Thyroid gland (tissue), 4 donors: Measurements from ENCODE around the gene HYAL2.

ENCODE experiments used
- CTCF ChIP-seq, 6 experiments: fragments of 200-600 bp in 3 of 6; fragments of 450-650 bp in 3 of 6; sonication (generic) in 3 of 6; IDR thresholded peaks; one replicate each; pipeline ENCODE4 v1.5.1; 2016 to 2019; ENCODE audit warnings: antibody characterized with exemption in 6 of 6, mild to moderate bottlenecking in 2 of 6, inconsistent platforms in 1 of 6, moderate library complexity in 1 of 6
- POLR2A ChIP-seq, 2 donors: fragments of 450-650 bp; IDR thresholded peaks; one replicate each; pipeline ENCODE4 v1.6.1; 2017; ENCODE audit warnings: antibody characterized with exemption in 2 of 2, mild to moderate bottlenecking in 2 of 2, moderate library complexity in 1 of 2

DNA sequence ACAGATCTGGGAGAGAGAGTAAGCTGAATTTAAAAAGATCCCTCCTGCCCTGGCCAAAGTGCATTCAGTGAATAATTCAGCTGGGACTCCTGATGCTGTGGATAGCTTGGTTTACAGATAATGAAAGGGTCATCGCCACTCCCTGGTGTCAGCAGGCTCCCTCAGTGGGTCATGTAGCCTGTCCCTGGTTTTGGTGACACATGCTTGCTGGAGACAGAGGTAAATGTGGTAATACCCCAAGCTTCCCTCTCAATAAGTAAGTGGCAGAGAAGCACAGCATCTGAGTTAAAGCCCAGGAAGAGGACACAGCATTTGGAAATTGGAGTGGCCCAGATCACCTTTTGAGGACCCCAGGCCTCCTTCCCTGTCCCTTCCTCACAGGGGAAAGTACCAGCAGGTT is 34.9 kb upstream of the HYAL2 start:
- TF ChIP-seq CTCF (IDR thresholded peaks at IDR 0.05) (no peak), POLR2A (IDR thresholded peaks at IDR 0.05) (no peak)
